Breast epithelium (tissue), 4 donors: Measurements from ENCODE around the gene FAM120C. TPM values are rescaled to one million over a fixed set of nuclear protein-coding genes. Genes with fewer than 3 reads are reported as not detected.

ENCODE experiments used
- DNase-seq, 2 donors: peaks; one replicate each; pipeline ENCODE4 v3.0.0-alpha.2; 2019; ENCODE audit warnings: low spot score in 2 of 2
- H3K27ac ChIP-seq, 2 donors: fragments of 200-600 bp; sonication (generic) in 1 of 2; one replicate each; pipeline ENCODE4 v1.5.1; 2016 to 2019; ENCODE audit warnings: mild to moderate bottlenecking in 1 of 2
- H3K27me3 ChIP-seq, 2 donors: fragments of 200-600 bp; sonication (generic) in 1 of 2; one replicate each; pipeline versions ENCODE4 v1.5.1 to v1.6.0; 2017 to 2019; ENCODE audit warnings: control low read depth in 1 of 2, mild to moderate bottlenecking in 1 of 2
- H3K36me3 ChIP-seq: fragments of 200-600 bp; one replicate; pipeline ENCODE4 v1.5.1; 2019
- H3K4me1 ChIP-seq, 2 donors: fragments of 200-600 bp; sonication (generic); one replicate each; pipeline ENCODE4 v1.5.1; 2016 to 2019; ENCODE audit warnings: control low read depth in 1 of 2
- H3K4me3 ChIP-seq, 3 donors: fragments of 200-600 bp; sonication (generic); 1 replicate in 2 of 3; 2 replicates in 1 of 3; pipeline ENCODE4 v1.5.1; 2016 to 2019; ENCODE audit warnings: mild to moderate bottlenecking in 3 of 3, moderate library complexity in 2 of 3
- H3K9me3 ChIP-seq, 2 donors: fragments of 200-600 bp; sonication (generic) in 1 of 2; one replicate each; pipeline ENCODE4 v1.5.1; 2016 to 2019; ENCODE audit warnings: control low read depth in 1 of 2
- POLR2A ChIP-seq: fragments of 450-650 bp; IDR thresholded peaks from one replicate; pipeline ENCODE4 v1.6.1; 2016; ENCODE audit warnings: antibody characterized with exemption, mild to moderate bottlenecking, moderate library complexity
- POLR2AphosphoS5 ChIP-seq, 3 donors: sonication (generic); formaldehyde crosslinking; IDR thresholded peaks; one replicate each; pipeline ENCODE4 v1.6.1; 2017; ENCODE audit warnings: antibody characterized with exemption in 3 of 3
- intact Hi-C: fragments of 100-400 bp; cut with DNase I; formaldehyde crosslinking; loops from one replicate; pipeline ENCODE4 v1.15.1; 2023; ENCODE audit warnings: low total_unique reads
- total RNA-seq, 3 donors: library from RNA; depleted of rRNA; stranded (reverse); fragments of >200 nt; gene quantifications; one replicate each; pipeline ENCODE4 v1.1.0, GENCODE V29; 2016
- TF ChIP-seq, protein P1 (sequence below), 3 donors: fragments of 450-650 bp; IDR thresholded peaks; one replicate each; pipeline ENCODE4 v1.5.1; 2016 to 2017; ENCODE audit warnings: antibody characterized with exemption in 3 of 3, mild to moderate bottlenecking in 3 of 3, moderate library complexity in 3 of 3

The FAM120C gene
- total RNA-seq, 3 donors from 2014 or later = 11.8 to 13.1 (median 12.4) TPM

DNA sequence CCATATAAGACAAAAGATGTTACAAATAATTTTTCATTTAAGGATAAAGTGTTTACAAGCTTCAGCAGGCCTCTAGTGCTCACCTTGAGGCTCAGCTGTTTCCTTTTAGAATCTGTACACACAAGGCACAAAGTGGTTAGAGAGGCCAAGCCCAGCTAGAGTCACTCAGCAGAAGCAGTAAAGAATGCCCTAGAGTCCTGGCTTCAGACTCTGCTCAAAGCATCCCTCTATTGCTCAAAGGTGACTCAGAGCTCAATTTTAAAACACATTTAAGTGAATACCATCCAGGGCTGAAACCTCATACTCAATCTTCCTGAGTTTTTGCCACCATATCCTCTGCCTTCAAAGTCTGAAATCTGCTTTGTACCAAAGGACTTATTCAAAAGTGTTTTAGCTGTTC, 116.2 kb downstream of the FAM120C start:
- H3K9me3 ChIP-seq = no peaks in the 10 kb centered on the region
- no peak for DNase-seq
- TF ChIP-seq, protein P1, sequence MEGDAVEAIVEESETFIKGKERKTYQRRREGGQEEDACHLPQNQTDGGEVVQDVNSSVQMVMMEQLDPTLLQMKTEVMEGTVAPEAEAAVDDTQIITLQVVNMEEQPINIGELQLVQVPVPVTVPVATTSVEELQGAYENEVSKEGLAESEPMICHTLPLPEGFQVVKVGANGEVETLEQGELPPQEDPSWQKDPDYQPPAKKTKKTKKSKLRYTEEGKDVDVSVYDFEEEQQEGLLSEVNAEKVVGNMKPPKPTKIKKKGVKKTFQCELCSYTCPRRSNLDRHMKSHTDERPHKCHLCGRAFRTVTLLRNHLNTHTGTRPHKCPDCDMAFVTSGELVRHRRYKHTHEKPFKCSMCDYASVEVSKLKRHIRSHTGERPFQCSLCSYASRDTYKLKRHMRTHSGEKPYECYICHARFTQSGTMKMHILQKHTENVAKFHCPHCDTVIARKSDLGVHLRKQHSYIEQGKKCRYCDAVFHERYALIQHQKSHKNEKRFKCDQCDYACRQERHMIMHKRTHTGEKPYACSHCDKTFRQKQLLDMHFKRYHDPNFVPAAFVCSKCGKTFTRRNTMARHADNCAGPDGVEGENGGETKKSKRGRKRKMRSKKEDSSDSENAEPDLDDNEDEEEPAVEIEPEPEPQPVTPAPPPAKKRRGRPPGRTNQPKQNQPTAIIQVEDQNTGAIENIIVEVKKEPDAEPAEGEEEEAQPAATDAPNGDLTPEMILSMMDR (IDR thresholded peaks at IDR 0.05) = no peak
- TF ChIP-seq POLR2A (no peak), POLR2AphosphoS5 (IDR thresholded peaks at IDR 0.05) (no peak)
- H3K4me1 ChIP-seq = no peaks in the 10 kb centered on the region
- no peak overlapping the region for H3K4me3 ChIP-seq
- H3K27ac ChIP-seq = no peak overlapping the region
- H3K36me3 ChIP-seq = no peaks in the 10 kb centered on the region
- peaks cover 0 to 32% of the 10 kb centered on the region in 2 donors for H3K27me3 ChIP-seq
- intact Hi-C loops = no loop called here

DNA sequence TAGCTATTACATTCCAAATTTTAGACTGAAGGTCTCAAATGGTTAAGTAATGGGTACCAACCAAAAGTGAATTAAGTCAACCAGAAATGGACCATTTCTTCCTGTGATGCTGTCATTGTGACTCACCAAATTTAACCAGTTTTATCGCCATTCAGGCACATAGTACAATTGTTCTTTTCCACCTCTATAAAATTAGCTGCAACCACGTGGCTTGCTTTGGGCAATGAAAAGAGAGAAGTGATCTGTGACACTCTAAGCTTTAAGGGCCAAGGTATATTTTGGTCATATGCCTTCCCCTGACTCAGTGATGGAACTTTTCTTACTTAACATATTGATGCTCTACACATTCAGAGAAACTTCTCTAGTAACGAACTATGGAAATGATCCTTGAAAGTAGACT, 118.5 kb downstream of the FAM120C start:
- H3K27ac ChIP-seq = no peak overlapping the region
- TF ChIP-seq, protein P1 (IDR thresholded peaks at IDR 0.05) = no peak
- TF ChIP-seq POLR2A (no peak), POLR2AphosphoS5 (IDR thresholded peaks at IDR 0.05) (no peak)
- no peaks in the 10 kb centered on the region for H3K36me3 ChIP-seq
- H3K9me3 ChIP-seq = no peaks in the 10 kb centered on the region
- peaks cover 0 to 32% of the 10 kb centered on the region in 2 donors for H3K27me3 ChIP-seq
- no peak overlapping the region for H3K4me3 ChIP-seq
- H3K4me1 ChIP-seq = no peaks in the 10 kb centered on the region
- DNase-seq = no peak
- intact Hi-C loops = no loop called here

DNA sequence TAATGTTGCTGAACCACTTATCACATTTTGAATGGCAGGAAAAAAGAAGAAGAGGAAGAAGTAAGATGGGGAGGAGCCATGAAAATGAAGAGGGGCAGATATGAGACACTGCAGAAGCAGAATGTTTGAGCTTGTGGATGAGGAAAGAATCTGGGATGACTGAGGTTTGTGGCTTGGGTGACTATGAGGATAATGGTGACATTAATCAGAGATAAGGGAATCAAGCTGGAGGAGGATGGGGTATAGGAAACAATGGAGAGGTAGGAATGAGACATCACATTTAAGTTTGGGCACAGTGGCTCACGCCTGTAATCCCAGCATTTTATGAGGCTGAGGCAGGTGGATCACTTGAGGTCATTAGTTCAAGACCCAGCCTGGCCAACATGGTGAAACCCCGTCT, 119.7 kb downstream of the FAM120C start:
- intact Hi-C loops = no loop called here
- Histone ChIP-seq H3K9me3 (no peaks in the 10 kb centered on the region), H3K4me1 (no peaks in the 10 kb centered on the region), H3K27ac (no peak overlapping the region), H3K36me3 (no peaks in the 10 kb centered on the region), H3K4me3 (no peak overlapping the region), H3K27me3 (peaks cover 0 to 28% of the 10 kb centered on the region in 2 donors)
- DNase-seq = no peak
- TF ChIP-seq, protein P1 (IDR thresholded peaks at IDR 0.05) = no peak
- TF ChIP-seq POLR2AphosphoS5 (IDR thresholded peaks at IDR 0.05) = no peak
- no peak for TF ChIP-seq POLR2A

DNA sequence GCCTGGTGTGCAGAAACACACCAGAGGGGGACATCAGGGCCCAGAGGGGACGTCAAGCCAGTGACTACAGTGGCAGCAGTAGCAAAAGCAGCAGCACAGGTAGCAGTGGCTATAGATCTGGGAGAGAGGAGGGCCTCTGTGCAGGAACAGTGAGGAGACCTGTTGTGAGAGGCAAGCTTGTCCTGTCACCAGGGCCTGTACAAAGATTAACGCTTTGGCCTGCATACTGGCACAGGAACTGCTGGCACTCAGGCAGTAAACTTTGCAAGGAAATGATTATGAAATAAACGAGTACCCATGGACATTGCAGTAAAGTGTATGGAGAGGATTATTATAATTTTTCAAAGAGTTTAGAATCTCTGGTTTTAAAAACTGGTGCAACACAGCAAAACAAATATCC, 133.3 kb downstream of the FAM120C start:
- intact Hi-C loops = no loop called here
- H3K27ac ChIP-seq = no peak overlapping the region

DNA sequence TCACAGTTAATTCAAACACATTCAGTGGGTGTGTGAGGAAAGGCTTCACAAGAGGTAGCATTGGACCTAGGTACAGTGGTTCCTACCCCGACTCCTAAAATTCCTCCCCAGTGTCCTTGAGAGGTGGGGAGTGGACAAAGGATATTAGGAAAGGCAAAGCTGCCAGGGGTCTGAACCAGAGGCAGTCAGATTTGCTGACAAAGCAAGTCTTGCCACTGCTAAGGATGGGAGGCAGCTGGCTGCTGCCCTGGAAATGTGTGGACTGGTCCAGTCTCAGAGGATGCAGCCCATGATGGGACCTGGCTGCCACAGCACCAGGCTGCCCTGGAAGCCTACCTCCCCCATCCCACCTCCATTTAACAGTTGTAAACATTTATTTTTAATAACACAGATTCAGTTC, 134.6 kb downstream of the FAM120C start:
- peaks cover 0 to under 1% of the 10 kb centered on the region in 2 donors for H3K27me3 ChIP-seq
- no peak for TF ChIP-seq POLR2AphosphoS5 (IDR thresholded peaks at IDR 0.05)
- no peak for TF ChIP-seq POLR2A
- TF ChIP-seq, protein P1 (IDR thresholded peaks at IDR 0.05) = no peak
- no peak for DNase-seq
- no peak overlapping the region for H3K27ac ChIP-seq
- no peak overlapping the region for H3K4me3 ChIP-seq
- no peaks in the 10 kb centered on the region for H3K9me3 ChIP-seq
- intact Hi-C loops = no loop called here
- H3K36me3 ChIP-seq = no peaks in the 10 kb centered on the region
- H3K4me1 ChIP-seq = no peaks in the 10 kb centered on the region

More for the DNA sequence above, 133.3 kb downstream of the FAM120C start:
- TF ChIP-seq POLR2A (no peak), POLR2AphosphoS5 (IDR thresholded peaks at IDR 0.05) (no peak)
- TF ChIP-seq, protein P1 (IDR thresholded peaks at IDR 0.05) = no peak
- Histone ChIP-seq H3K4me3 (no peak overlapping the region), H3K36me3 (no peaks in the 10 kb centered on the region), H3K9me3 (no peaks in the 10 kb centered on the region), H3K4me1 (no peaks in the 10 kb centered on the region), H3K27me3 (peaks cover 0 to 3% of the 10 kb centered on the region in 2 donors)
- no peak for DNase-seq
